Mesendoderm (in vitro differentiated cells): Measurements from ENCODE around the gene ALOXE3.

Experiments
- DNase-seq: peaks from one replicate; pipeline ENCODE4 v3.0.0; 2013
- H2AK5ac ChIP-seq: 2 replicates; pipeline ENCODE4 v1.6.1; 2013; ENCODE audit warnings: low read length, inconsistent platforms
- H2BK120ac ChIP-seq: 2 replicates; pipeline ENCODE4 v1.6.1; 2013; ENCODE audit warnings: low read depth, mild to moderate bottlenecking, low read length, moderate library complexity, mixed read lengths
- H2BK15ac ChIP-seq: replicated peaks from 2 replicates; pipeline ENCODE4 v1.6.1; 2013; ENCODE audit warnings: low read depth, mild to moderate bottlenecking, moderate library complexity
- H2BK5ac ChIP-seq: 2 replicates; pipeline ENCODE4 v1.6.1; 2013; ENCODE audit warnings: low read length, inconsistent platforms
- H3K18ac ChIP-seq: 2 replicates; pipeline ENCODE4 v1.6.1; 2013; ENCODE audit warnings: mild to moderate bottlenecking, low read length, mixed read lengths
- H3K23ac ChIP-seq: one replicate; pipeline ENCODE4 v1.6.1; 2013; ENCODE audit warnings: low read length
- H3K27ac ChIP-seq: 2 replicates; pipeline ENCODE4 v1.5.1; 2013; ENCODE audit warnings: low read depth, mild to moderate bottlenecking, inconsistent platforms, low read length, moderate library complexity
- H3K27me3 ChIP-seq: 2 replicates; pipeline ENCODE4 v1.6.1; 2013; ENCODE audit warnings: low read length, control low read depth, mild to moderate bottlenecking, inconsistent platforms; ENCODE audit not compliant: insufficient read depth, poor library complexity
- H3K36me3 ChIP-seq: 2 replicates; pipeline ENCODE4 v1.6.1; 2013; ENCODE audit warnings: low read length, inconsistent platforms; ENCODE audit not compliant: control insufficient read depth, insufficient read depth
- H3K4ac ChIP-seq: one replicate; pipeline ENCODE4 v1.6.1; 2013; ENCODE audit warnings: low read depth, mild to moderate bottlenecking, low read length, moderate library complexity
- H3K4me1 ChIP-seq: 2 replicates; pipeline ENCODE4 v1.6.1; 2013; ENCODE audit warnings: low read depth, low read length, inconsistent platforms; ENCODE audit not compliant: control insufficient read depth
- H3K4me2 ChIP-seq: 2 replicates; pipeline ENCODE4 v1.6.1; 2013; ENCODE audit warnings: low read length
- H3K4me3 ChIP-seq: 2 replicates; pipeline ENCODE4 v1.5.1; 2013; ENCODE audit warnings: mild to moderate bottlenecking, low read length
- H3K56ac ChIP-seq: one replicate; pipeline ENCODE4 v1.6.1; 2013; ENCODE audit warnings: low read length
- H3K79me1 ChIP-seq: 2 replicates; pipeline ENCODE4 v1.6.1; 2013; ENCODE audit warnings: low read length, inconsistent platforms
- H3K79me2 ChIP-seq: 2 replicates; pipeline ENCODE4 v1.6.1; 2013; ENCODE audit warnings: mild to moderate bottlenecking, low read length; ENCODE audit not compliant: control insufficient read depth, insufficient read depth
- H3K9ac ChIP-seq: 2 replicates; pipeline ENCODE4 v1.6.1; 2013; ENCODE audit warnings: low read length, inconsistent platforms
- H4K5ac ChIP-seq: one replicate; pipeline ENCODE4 v1.6.1; 2013; ENCODE audit warnings: low read length
- H4K8ac ChIP-seq: one replicate; pipeline ENCODE4 v1.6.1; 2013; ENCODE audit warnings: low read depth, mild to moderate bottlenecking, control low read depth, low read length, moderate library complexity
- WGBS: extraction: QIAGEN DNeasy Blood & Tissue Kit; methylation state at CpG from one replicate; pipeline ENCODE4 v1.1.7; 2013; ENCODE audit warnings: low lambda C conversion rate, missing lambda C conversion rate; ENCODE audit not compliant: insufficient coverage; ENCODE audit errors: extremely low coverage; 5-methylcytosine and 5-hydroxymethylcytosine counted together

The ALOXE3 gene

GRCh38 chr17:8155231-8155995, 37.1 kb upstream of the ALOXE3 start:
- H4K5ac ChIP-seq: no peak overlapping the region
- H3K4me3 ChIP-seq: peak overlapping the region; percentile 83
- peaks cover 8% of the 10 kb centered on the region for H3K79me1 ChIP-seq
- no CpG with 5 or more reads among the region's 14 CpGs for WGBS
- H3K18ac ChIP-seq: no peak overlapping the region
- H3K4me1 ChIP-seq: peaks cover 18% of the 10 kb centered on the region
- peaks cover 2% of the 10 kb centered on the region for H3K79me2 ChIP-seq
- no peaks in the 10 kb centered on the region for H3K27me3 ChIP-seq
- peak overlapping the region; percentile 52 for H2AK5ac ChIP-seq
- no peak overlapping the region for H2BK5ac ChIP-seq
- peak overlapping the region; percentile 88 for H3K56ac ChIP-seq
- H3K23ac ChIP-seq: no peak overlapping the region
- no peak overlapping the region for H2BK15ac ChIP-seq
- H3K36me3 ChIP-seq: no peaks in the 10 kb centered on the region
- peak overlapping the region; percentile 97 for H3K4me2 ChIP-seq
- no peak for DNase-seq
- H3K27ac ChIP-seq: no peak overlapping the region
- peak overlapping the region; percentile 82 for H3K9ac ChIP-seq
- no peak overlapping the region for H2BK120ac ChIP-seq
- H3K4ac ChIP-seq: no peak overlapping the region
- no peak overlapping the region for H4K8ac ChIP-seq

DNA sequence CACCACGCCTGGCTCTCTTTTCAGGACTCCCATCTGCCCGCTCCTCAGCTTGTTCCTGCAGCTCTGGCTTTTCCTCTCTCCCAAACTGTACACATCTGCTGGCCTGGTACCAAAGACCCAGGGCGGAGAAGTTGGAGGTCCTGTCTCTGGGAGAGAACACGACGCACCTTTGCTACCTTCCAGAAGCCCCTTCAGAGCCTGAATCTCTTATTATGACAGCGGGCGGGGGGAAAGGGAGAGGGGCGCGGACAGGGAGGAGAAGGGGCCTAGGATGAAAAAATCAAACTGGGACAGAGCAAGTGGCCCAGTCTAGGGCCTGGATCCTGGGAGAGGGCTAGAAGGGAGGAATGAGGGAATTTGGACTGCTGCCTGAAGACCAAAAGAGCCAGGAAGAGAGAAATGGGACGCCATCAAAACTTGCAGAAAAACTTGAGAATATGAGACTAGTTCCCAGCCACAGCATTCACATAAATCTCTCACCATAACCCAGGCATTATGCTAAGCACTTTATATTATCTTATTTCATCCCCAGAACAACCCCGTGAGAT, 36.4 kb upstream of the ALOXE3 start:
- Histone ChIP-seq H3K4ac (no peak overlapping the region), H2AK5ac (no peak overlapping the region), H4K5ac (no peak overlapping the region), H4K8ac (no peak overlapping the region), H3K18ac (no peak overlapping the region), H3K23ac (no peak overlapping the region), H3K27ac (peak overlapping the region; percentile 3), H2BK15ac (no peak overlapping the region), H3K4me3 (no peak overlapping the region), H3K79me2 (peaks cover 2% of the 10 kb centered on the region), H3K36me3 (peaks cover under 1% of the 10 kb centered on the region), H3K27me3 (no peaks in the 10 kb centered on the region), H2BK5ac (peak overlapping the region; percentile 72), H2BK120ac (no peak overlapping the region), H3K56ac (peak overlapping the region; percentile 83), H3K9ac (peak overlapping the region; percentile 66), H3K4me1 (peaks cover 18% of the 10 kb centered on the region), H3K4me2 (peak overlapping the region; percentile 59), H3K79me1 (peaks cover 12% of the 10 kb centered on the region)
- no CpG with 5 or more reads among the region's 11 CpGs for WGBS
- DNase-seq: no peak

DNA sequence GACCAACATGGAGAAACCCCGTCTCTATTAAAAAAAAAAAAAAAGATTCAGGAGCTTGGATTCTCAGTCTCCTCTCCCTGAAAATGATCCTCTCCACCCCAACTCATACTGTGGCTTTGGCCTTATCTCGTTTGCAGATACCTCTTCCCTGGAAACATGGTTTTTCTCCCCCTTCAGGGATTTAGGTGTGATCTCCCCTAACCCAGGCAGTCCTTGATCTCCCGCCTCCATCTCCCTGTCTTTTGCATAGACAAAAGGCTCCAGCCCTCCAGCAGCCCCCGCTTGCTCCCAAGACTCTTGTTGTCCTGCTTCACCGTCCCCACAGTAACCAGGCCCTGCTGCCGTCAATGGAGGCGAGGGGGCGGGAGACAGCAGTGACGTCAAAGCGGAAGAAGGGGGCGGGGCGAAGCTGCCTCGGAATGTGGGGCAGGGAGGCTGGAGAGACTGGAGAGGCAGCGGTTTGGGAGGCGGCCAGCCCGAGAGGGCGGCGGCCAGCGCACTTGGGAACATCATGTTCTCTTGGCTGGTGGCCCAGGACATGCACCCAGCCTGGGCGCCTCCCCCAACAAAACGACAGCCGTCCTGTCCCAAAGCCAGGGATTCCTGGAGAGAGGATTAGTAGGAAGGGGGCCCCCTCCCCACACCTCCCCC, 35.8 kb upstream of the ALOXE3 start:
- H3K4me2 ChIP-seq: peak overlapping the region; percentile 60
- no peak overlapping the region for H3K4ac ChIP-seq
- no peak overlapping the region for H4K5ac ChIP-seq
- H3K4me1 ChIP-seq: peaks cover 18% of the 10 kb centered on the region
- H3K79me2 ChIP-seq: peaks cover 2% of the 10 kb centered on the region
- peak overlapping the region; percentile 3 for H3K27ac ChIP-seq
- peak; percentile 98 for DNase-seq
- H4K8ac ChIP-seq: no peak overlapping the region
- peaks cover 12% of the 10 kb centered on the region for H3K79me1 ChIP-seq
- no peak overlapping the region for H3K18ac ChIP-seq
- peak overlapping the region; percentile 72 for H2BK5ac ChIP-seq
- no peak overlapping the region for H3K23ac ChIP-seq
- no CpG with 5 or more reads among the region's 22 CpGs for WGBS
- H2AK5ac ChIP-seq: no peak overlapping the region
- no peak overlapping the region for H3K4me3 ChIP-seq
- H3K56ac ChIP-seq: peak overlapping the region; percentile 83
- no peaks in the 10 kb centered on the region for H3K27me3 ChIP-seq
- H2BK15ac ChIP-seq: no peak overlapping the region
- H3K36me3 ChIP-seq: peaks cover 2% of the 10 kb centered on the region
- peak overlapping the region; percentile 66 for H3K9ac ChIP-seq
- no peak overlapping the region for H2BK120ac ChIP-seq

- peaks cover 12% of the 10 kb centered on the region for H3K79me1 ChIP-seq
- H2BK5ac ChIP-seq: no peak overlapping the region
- H3K23ac ChIP-seq: no peak overlapping the region
- no peak overlapping the region for H3K9ac ChIP-seq
- H3K79me2 ChIP-seq: peaks cover 2% of the 10 kb centered on the region
- no peak overlapping the region for H3K4me3 ChIP-seq
- peaks cover 18% of the 10 kb centered on the region for H3K4me1 ChIP-seq
- H3K27ac ChIP-seq: no peak overlapping the region
- H2BK15ac ChIP-seq: no peak overlapping the region
- no peak overlapping the region for H3K4ac ChIP-seq
- H2BK120ac ChIP-seq: no peak overlapping the region
- no peaks in the 10 kb centered on the region for H3K27me3 ChIP-seq
- no CpG with 5 or more reads among the region's 13 CpGs for WGBS
- no peak overlapping the region for H4K5ac ChIP-seq
- peak overlapping the region; percentile 4 for H3K56ac ChIP-seq
- H4K8ac ChIP-seq: no peak overlapping the region
- no peak overlapping the region for H3K18ac ChIP-seq
- H3K4me2 ChIP-seq: no peak overlapping the region
- DNase-seq: peak; percentile 72
- no peak overlapping the region for H2AK5ac ChIP-seq
- H3K36me3 ChIP-seq: peaks cover 2% of the 10 kb centered on the region
These were observed 35.2 kb upstream of the ALOXE3 start for GRCh38 chr17:8153525-8153956.

DNA sequence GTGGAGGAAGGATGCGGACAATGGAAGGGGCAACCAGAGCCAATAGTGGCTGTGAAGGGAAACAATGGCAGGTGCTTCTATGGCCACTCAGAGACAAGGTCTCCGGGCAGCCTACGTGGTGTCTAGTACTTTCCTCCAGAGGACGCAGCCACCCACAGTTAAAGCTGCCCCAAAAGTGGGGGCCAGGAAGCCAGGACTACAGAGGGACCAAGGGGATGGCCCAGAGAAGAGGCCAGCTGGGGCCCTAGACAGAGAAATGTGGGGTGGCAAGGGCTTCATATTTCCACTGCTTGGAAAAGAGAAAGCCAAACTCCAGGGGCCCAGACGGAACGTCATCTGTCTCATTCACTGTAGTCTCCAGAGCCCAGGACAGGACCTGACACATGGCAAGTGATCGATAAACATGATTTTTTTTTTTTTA, 34.7 kb upstream of the ALOXE3 start:
- H3K4me1 ChIP-seq: peaks cover 18% of the 10 kb centered on the region
- no peak overlapping the region for H3K4ac ChIP-seq
- no peak overlapping the region for H2BK5ac ChIP-seq
- H3K56ac ChIP-seq: peak overlapping the region; percentile 44
- no peak overlapping the region for H3K23ac ChIP-seq
- no peak overlapping the region for H2BK15ac ChIP-seq
- no CpG with 5 or more reads among the region's 7 CpGs for WGBS
- peaks cover 2% of the 10 kb centered on the region for H3K36me3 ChIP-seq
- H3K9ac ChIP-seq: peak overlapping the region; percentile 40
- H3K27ac ChIP-seq: no peak overlapping the region
- no peak for DNase-seq
- peaks cover 12% of the 10 kb centered on the region for H3K79me1 ChIP-seq
- no peak overlapping the region for H3K4me3 ChIP-seq
- H3K79me2 ChIP-seq: peaks cover 2% of the 10 kb centered on the region
- H3K18ac ChIP-seq: no peak overlapping the region
- no peaks in the 10 kb centered on the region for H3K27me3 ChIP-seq
- H2BK120ac ChIP-seq: no peak overlapping the region
- no peak overlapping the region for H4K5ac ChIP-seq
- no peak overlapping the region for H2AK5ac ChIP-seq
- H3K4me2 ChIP-seq: no peak overlapping the region
- H4K8ac ChIP-seq: no peak overlapping the region
